GM18870 (cell line): ENCODE results near the gene MFSD2A.
"Not testable (repeated sequence)": the region's sequence is repeated elsewhere in the genome, so short reads cannot be mapped to it uniquely, and the experiment has no call there.

ENCODE experiments used
- ATAC-seq: cut with Tn5 transposase; IDR thresholded peaks from one replicate; pipeline ENCODE4 v1.9.1; 2021; ENCODE audit warnings: moderate library complexity; ENCODE audit not compliant: unreplicated experiment

The MFSD2A gene

DNA sequence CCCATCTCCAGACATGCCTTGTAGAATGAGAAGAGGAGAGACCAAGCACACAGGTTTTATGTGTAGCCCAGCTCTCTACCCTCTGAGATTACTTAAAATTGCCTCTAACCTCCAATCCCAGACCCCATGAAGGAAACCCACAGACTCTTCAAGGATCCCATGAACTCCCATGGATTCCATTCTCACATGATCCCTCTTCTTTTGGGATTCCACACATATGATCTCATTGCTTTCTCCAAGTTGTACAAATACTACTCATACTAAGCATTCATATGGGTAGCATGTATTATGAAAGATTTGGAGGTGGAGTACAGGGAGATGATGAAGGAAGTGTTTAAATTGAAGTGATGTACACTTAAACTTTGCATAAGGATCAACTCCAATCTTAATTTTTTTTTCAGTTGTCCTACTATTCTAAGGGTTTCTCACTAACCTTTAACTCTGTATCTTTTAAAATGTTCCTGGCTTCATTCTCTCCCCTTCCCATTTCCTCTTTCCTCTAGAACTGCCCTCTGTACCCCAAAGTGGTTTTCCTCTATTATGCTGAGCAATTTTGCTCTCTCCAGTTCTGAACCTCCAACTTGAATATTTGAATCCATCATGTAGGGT lies 41.6 kb downstream of the MFSD2A start:
- no peak for ATAC-seq

DNA sequence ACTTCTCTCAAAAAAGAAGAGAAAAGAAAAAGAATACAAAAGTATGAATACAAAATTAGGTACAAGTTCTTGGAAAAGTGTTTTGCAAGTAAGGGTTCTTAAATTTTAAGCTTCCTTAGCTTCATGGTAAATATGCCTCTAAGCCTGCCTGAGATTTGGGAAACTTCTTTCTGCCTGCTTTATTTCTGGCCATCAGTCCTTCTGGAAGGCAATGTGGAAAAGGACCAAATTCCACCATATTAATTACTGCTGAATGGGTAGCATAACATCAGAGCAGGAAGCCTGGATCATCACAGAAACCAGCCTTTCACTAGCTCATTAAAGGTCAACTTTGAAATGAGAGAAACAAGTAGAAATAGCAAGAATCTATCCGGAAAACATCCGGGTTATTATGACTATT lies 46.5 kb downstream of the MFSD2A start:
- ATAC-seq = no peak

DNA sequence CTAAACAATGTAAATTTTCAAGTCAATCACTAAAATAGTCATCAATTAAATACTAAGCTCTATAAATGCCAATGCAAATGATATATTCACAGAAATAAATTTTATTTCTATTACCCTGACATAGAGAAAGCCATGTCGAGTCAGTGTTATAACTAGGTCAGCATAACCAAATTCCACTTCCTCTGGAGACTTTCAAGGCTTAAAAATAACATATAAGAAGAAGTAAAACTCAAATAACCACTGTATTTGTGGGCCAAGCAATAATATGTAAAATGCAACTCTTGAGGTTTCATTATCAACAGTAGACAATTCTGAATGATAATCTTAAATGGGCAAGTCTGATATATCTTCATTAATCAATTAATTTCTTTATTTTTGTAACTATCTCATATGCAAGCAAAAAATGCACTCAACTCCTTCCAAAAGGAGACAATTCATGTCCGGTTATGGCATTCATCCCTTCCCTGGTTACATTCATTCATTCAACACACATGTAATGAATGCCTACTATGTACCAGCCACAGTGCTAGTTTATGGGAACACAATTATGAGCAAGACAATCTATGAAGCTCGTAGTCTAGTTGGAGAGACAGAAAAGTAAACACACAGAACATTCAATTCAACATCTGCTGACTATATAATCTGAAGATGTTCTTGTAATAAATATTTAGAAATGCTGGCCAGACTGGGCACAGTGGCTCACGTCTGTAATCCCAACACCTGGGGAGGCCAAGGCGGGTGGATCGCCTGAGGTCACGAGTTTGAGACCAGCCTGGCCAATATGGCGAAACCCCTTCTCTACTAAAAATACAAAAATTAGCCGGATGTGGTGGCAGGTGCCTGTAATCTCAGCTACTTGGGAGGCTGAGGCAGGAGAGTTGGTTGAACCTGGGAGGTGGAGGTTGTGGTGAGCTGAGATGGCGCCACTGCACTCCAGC lies 48.5 kb downstream of the MFSD2A start:
- ATAC-seq = no peak

DNA sequence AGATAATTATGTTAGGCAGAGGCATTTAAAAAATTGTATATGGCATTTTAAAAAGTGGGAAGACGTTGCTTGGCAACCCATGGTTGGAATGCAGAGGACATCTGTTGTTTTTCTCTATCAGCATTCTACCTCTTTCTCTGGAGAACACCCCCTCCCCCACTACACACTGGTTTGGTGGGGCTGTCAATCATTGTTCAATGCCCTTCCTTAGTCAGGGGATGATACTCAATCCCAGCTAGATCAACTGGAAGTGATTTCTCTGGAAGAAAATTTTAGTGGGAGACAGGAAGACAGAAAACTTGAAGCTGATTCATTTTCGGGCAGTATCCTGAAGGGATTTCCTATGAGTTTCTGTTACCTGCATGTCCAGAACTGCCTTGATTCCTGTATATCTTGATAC lies 49.9 kb downstream of the MFSD2A start:
- ATAC-seq = no peak

GRCh38 chr1:40007481-40008034 lies 52.6 kb downstream of the MFSD2A start:
- not testable (repeated sequence) for ATAC-seq

GRCh38 chr1:40011198-40011597 lies 56.3 kb downstream of the MFSD2A start:
- no peak for ATAC-seq

- ATAC-seq = no peak
Observed at GRCh38 chr1:40014253-40014706, 59.3 kb downstream of the MFSD2A start.

DNA sequence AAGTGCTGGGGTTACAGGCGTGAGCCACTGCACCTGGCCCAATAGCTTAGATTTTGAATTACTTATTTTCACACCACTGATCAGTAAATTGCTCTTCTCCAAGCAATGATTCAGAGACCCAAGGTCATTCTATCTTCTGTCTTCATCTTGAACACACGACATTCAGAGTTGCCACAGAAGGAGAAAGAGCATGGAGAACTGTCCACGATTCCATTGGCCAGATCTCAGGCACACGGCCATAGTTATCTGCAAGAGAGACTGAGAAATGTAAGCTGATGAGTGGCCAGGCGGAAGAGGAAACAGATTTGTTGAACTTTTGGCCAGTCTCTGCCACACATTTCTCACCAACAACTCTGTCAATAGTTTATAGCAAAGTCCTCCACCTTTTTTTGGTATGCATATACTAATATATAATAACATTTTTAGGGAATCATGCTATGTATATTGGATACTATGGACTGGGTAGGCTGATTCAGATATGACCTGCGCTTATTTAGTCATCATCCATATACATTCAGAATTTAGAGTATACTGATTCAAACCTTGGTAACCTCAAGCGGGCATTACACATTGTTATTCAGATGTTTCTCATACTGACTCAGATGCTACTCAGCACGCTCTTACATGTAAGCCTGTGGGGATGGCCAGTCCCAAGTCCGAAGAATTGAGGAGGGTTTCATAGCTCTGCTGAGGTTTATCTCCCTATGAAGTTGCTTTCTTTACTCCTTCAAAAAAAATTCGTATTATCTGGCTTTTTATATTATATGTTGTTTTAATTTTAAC lies 60.1 kb downstream of the MFSD2A start:
- no peak for ATAC-seq

DNA sequence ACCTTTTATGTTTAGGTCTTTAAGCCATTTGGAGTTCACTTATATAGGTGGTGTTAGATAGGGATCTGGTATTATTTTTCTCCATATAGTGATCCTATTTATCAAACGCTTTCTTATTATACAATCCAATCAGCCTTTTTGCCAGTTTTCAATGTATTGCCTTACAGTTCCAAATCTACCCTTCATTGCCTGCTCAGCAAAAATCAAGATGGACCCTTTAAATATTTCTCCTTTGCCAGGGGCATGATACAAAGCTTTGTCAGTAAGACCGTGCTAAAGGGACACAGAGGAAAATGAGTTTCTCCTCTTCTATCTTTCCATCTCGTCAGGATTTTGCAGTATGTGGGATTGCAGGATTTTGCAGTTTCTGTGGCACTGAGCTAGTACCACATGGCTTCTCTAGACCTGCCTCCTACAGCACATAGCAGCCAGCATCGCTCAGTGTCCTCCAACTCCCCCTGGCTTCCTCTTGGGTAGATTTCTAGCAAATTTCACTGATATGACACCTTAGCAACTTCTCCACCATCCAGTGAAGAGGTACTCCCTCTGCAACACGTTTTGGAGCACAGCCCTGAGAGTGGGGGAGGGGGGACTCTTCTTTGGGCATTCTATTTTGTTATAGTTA lies 63.1 kb downstream of the MFSD2A start:
- ATAC-seq = no peak
